ENCODE measurements around the gene NUP210L.
A peak's percentile ranks its signal among the peaks of the same experiment; 100 is the strongest.
"Not testable (repeated sequence)": the region's sequence is repeated elsewhere in the genome, so short reads cannot be mapped to it uniquely, and the experiment has no call there.

NUP210L gene

GRCh38 chr1:154012129-154012528 lies 142.7 kb downstream of the NUP210L start:
- no peaks in the 10 kb centered on the region for H3K9me3 Mint-ChIP-seq
- H3K4me1 Mint-ChIP-seq: no peaks in the 10 kb centered on the region
- DNase-seq: no peak
- peaks cover 3% of the 10 kb centered on the region for H3K27me3 Mint-ChIP-seq (ENCODE audit: low read depth, poor library complexity)
- H3K27ac Mint-ChIP-seq: no peak overlapping the region
- TF ChIP-seq CTCF (IDR thresholded peaks at IDR 0.05): no peak
- H3K36me3 Mint-ChIP-seq (ENCODE audit: low read depth): no peaks in the 10 kb centered on the region
- no peak overlapping the region for H3K4me3 Mint-ChIP-seq

GRCh38 chr1:154006136-154006535 lies 148.7 kb downstream of the NUP210L start:
- no peak overlapping the region for H3K27ac Mint-ChIP-seq
- no peaks in the 10 kb centered on the region for H3K9me3 Mint-ChIP-seq
- H3K27me3 Mint-ChIP-seq (ENCODE audit: low read depth, poor library complexity): no peaks in the 10 kb centered on the region
- H3K4me1 Mint-ChIP-seq: no peaks in the 10 kb centered on the region
- no peaks in the 10 kb centered on the region for H3K36me3 Mint-ChIP-seq (ENCODE audit: low read depth)
- TF ChIP-seq CTCF (IDR thresholded peaks at IDR 0.05): no peak
- no peak overlapping the region for H3K4me3 Mint-ChIP-seq
- no peak for DNase-seq

GRCh38 chr1:154000420-154000819 lies 154.5 kb downstream of the NUP210L start:
- no peak overlapping the region for H3K27ac Mint-ChIP-seq
- H3K27me3 Mint-ChIP-seq (ENCODE audit: low read depth, poor library complexity): no peaks in the 10 kb centered on the region
- no peak for TF ChIP-seq CTCF (IDR thresholded peaks at IDR 0.05)
- no peaks in the 10 kb centered on the region for H3K4me1 Mint-ChIP-seq
- H3K36me3 Mint-ChIP-seq (ENCODE audit: low read depth): peaks cover 8% of the 10 kb centered on the region
- DNase-seq: no peak
- H3K4me3 Mint-ChIP-seq: no peak overlapping the region
- H3K9me3 Mint-ChIP-seq: no peaks in the 10 kb centered on the region

- not testable (repeated sequence) for H3K27ac Mint-ChIP-seq; H3K9me3 Mint-ChIP-seq; DNase-seq; H3K27me3 Mint-ChIP-seq (ENCODE audit: low read depth, poor library complexity); H3K4me1 Mint-ChIP-seq; H3K4me3 Mint-ChIP-seq
- H3K36me3 Mint-ChIP-seq (ENCODE audit: low read depth): peaks cover 40% of the 10 kb centered on the region
Measured at GRCh38 chr1:153996882-153997281, 158.0 kb downstream of the NUP210L start.

GRCh38 chr1:153995640-153996039 lies 159.2 kb downstream of the NUP210L start:
- H3K9me3 Mint-ChIP-seq: peaks cover 4% of the 10 kb centered on the region
- H3K4me1 Mint-ChIP-seq: peaks cover 21% of the 10 kb centered on the region
- DNase-seq: no peak
- peak overlapping the region; percentile 15 for H3K27ac Mint-ChIP-seq
- peaks cover 52% of the 10 kb centered on the region for H3K36me3 Mint-ChIP-seq (ENCODE audit: low read depth)
- H3K27me3 Mint-ChIP-seq (ENCODE audit: low read depth, poor library complexity): no peaks in the 10 kb centered on the region
- H3K4me3 Mint-ChIP-seq: no peak overlapping the region
- no peak for TF ChIP-seq CTCF (IDR thresholded peaks at IDR 0.05)

- Mint-ChIP-seq H3K27me3 (ENCODE audit: low read depth, poor library complexity) (no peaks in the 10 kb centered on the region), H3K27ac (peak overlapping the region; percentile 15), H3K9me3 (peaks cover 4% of the 10 kb centered on the region), H3K4me1 (peaks cover 25% of the 10 kb centered on the region), H3K36me3 (ENCODE audit: low read depth) (peaks cover 54% of the 10 kb centered on the region), H3K4me3 (no peak overlapping the region)
- TF ChIP-seq CTCF (IDR thresholded peaks at IDR 0.05): no peak
- DNase-seq: no peak
Measured at GRCh38 chr1:153995202-153995601, 159.7 kb downstream of the NUP210L start.
